ENCODE data around the gene MYO1B.

Gene MYO1B

GRCh38 chr2:191369034-191369433 lies 123.8 kb downstream of the MYO1B start:
- DNase-seq, result no peak

DNA sequence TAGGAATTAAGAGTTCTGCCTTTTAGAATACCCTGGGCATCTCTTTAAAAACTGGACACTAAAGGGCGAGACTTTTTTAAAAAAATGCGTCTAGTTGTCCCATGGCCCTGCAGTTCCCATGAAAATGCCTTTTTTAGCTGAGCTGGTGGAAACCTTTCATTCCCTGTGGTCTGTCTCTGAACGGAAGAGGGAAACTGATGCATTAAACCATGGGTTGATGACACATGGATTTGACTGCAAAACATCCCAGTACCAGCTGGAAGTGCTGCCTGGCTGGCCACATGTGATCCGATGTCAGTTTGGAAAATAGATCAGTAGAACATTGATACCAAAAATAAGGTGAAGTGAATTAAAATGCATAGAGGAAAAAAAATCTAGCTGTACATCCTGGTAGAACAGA lies 129.2 kb downstream of the MYO1B start:
- no peak for DNase-seq

- DNase-seq, result no peak
Observed at GRCh38 chr2:191374939-191375338, 129.7 kb downstream of the MYO1B start.

DNA sequence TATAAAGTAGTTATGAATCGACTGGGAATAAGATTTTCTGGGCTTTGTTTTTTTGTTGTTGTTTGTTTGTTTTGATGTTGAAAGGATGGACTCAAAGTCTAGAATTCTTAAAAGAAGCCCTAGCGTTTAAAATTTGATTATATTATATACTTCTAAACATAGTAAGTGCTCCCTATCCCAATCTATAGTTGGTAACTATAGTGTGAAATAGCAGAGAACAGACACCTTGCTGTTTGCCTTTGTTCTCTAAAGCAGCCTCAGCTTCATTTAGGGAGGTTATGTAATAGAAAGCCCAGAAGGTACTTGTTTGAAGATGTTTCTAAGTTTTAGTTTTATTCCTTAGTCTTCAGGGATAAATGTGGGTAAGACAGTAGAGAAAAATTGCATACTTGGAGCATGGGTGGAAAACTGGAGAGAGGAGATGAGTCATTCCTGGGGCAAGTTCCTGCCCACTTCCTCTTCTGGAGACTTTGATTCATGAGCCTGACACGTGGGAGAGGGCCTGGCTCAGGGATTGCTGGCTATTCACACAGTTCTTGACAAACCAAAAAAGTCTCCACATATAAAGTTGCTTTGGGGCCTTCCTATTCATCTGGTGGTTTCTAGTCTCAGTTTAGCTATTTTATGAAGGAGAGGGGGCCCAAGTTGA lies 131.9 kb downstream of the MYO1B start:
- DNase-seq, result peak; percentile 28

- DNase-seq, result no peak
Observed at GRCh38 chr2:191379375-191379774, 134.2 kb downstream of the MYO1B start.

- DNase-seq, result peak; percentile 26
Observed at GRCh38 chr2:191382801-191383200, 137.6 kb downstream of the MYO1B start.

GRCh38 chr2:191383486-191383885 lies 138.3 kb downstream of the MYO1B start:
- DNase-seq, result no peak

GRCh38 chr2:191384829-191385228 lies 139.6 kb downstream of the MYO1B start:
- DNase-seq, result no peak

DNA sequence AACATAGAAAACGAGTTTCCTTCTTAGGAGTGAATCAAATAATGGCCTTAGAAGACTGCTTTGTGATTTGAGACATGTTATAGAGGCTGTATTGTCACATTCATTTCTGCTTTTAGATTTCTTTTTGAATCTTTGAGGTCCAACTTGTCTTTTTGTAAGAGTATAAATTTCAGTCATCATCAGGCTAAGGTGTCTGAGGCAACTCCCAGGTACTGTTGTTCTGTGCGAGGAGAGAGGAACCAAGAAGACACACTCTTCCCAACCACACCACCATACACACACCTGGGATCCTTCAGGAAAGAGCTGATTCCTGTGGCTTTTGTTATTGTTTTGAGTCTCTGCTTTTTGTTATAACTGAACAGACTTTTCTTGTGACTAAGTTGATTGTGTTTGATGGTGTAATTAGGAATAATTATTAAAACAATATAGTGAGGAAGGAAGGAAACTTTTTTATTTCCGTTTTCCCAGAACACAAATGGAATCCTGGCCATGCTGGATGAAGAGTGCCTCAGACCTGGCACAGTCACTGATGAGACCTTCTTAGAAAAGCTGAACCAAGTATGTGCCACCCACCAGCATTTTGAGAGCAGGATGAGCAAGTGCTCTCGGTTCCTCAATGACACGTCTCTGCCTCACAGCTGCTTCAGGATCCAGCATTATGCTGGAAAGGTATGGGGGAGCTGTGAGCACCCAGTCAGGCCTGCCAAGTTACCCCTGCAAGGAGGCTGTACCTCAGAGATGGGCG lies 140.4 kb downstream of the MYO1B start:
- no peak for DNase-seq

DNA sequence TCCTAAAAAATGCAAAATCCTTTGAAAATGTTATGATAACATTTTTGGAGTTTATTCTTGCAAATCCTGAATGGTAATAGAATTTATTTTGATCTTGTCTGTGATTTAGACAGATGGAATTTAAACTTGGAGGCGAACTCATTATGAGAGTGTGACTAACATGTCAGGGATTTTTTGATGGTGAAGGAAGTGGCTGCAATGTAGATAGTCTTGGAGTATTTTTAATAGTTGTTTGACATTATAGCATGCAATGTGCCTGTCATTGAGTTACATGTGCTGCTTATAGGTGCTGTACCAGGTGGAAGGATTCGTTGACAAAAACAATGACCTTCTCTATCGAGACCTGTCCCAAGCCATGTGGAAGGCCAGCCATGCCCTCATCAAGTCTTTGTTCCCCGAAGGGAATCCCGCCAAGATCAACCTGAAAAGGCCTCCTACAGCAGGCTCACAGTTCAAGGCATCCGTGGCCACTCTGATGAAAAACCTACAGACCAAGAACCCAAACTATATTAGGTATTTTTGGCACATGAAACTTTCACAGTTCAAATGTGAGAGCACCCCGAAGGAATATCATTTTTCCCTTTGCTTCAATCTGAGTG lies 141.8 kb downstream of the MYO1B start:
- DNase-seq, result no peak

DNA sequence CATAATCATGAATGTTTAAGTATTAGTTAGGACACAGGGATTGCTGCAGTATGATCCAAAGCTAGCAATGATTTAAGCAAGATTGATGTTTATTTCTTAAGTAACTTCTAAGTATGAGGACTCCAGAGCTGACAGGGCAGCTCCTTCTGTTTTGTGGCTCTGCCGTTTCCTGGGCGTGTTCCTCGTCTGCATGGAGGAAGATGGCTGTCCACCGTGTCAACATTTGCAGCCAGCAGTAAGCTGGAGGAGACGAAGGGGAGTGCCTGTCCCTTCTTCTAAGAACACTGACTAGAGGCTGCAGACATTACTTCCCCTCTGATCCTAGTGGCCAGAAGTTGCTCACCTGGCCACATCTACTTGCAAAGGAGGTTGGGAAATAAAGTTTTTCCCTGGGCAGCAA lies 144.1 kb downstream of the MYO1B start:
- no peak for DNase-seq

DNA sequence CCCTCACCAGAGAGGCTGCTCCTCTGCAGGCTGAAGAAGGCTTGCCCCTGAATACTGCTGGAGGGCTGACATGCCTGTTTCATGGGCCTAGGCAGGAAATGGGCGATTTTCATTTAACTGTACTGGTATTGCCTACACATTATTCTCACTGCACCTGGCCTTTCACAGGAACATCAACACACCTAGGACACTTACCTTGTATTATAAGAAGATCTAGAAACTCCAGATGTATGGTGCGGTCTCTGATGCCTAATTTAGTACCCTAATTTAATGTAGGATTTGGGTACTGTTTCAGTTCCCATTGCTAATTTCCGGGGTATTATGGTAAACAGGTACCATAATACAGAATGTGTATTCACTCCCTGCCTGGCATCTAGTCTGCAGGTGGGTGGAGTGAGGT lies 146.0 kb downstream of the MYO1B start:
- no peak for DNase-seq

DNA sequence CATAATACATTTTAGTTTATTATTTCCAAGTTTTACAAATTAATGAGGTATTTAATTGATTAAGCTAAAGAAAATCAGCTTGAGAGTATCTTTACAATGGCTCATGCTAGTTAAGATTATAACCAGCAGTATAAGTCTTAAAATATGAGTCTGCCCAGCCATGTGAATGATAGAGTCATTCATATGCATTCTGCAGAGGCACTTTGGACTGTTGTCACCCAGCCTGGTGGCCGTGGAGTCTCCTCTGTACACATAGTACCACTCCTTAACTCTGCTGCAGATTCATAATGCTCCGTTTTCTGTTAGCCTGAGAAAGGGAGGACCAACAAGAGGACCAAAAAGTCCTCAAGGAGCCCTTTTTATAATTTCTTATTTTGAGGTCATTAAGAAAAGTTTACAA lies 148.8 kb downstream of the MYO1B start:
- DNase-seq, result no peak

DNA sequence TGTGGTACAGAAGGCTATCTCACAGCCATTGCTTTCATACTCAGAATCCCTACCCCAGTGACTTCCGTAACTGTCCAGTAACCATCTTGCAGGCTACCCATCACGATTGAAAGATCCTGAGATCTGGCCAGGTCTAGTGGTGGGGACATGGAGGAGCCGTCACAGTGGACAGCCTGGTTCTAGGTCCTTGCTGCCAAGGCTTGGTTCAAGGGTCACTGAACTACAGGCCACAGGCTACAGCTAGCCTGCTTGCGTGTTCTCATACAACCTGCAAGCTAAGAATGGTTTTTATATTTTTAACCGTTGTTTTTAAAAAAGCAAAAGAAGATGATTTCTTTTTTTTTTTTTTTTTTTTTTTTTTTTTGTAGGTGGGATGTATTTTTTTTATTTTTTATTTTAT lies 151.6 kb downstream of the MYO1B start:
- DNase-seq, result no peak

GRCh38 chr2:191399601-191400000 lies 154.4 kb downstream of the MYO1B start:
- DNase-seq, result no peak

DNA sequence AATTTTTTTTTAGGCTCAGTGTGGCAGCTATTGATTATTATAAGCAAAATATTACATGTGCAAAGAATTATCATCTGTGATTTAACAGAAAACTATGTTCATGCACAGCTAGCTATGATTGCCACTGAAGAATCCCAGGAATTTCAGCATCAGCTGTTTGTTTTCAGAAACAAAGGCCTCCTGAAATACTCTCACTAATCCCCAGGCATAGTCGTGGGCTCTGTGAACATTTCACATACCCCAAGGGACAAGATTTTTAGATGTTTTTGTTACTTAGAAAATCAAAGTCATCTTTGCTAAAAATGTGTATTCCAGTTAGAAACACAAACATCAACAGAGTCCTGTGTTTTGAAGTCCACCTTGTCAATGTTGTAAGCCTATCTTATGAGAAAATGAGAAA lies 156.1 kb downstream of the MYO1B start:
- DNase-seq, result no peak

- no peak for DNase-seq
Observed at GRCh38 chr2:191402966-191403565, 157.9 kb downstream of the MYO1B start.

DNA sequence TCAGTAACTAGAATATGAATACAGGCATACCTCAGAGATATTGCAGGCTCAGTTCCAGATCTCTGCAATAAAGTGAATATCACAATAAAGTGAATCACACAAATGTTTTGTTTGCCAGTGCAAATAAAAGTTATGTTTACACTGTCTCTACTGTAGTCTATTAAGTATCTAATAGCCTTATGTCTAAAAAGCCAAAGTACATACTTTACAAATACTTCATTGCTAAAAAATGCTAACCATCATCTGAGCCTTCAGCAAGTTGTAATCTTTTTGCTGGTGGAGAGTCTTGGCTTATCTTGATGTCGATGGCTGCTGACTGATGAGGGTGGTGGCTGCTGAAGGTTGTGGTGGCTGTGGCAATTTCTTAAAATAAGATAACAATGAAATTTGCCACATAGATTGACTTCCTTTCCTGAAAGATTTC lies 159.4 kb downstream of the MYO1B start:
- DNase-seq, result no peak

- no peak for DNase-seq
Observed at GRCh38 chr2:191405546-191405945, 160.3 kb downstream of the MYO1B start.

DNA sequence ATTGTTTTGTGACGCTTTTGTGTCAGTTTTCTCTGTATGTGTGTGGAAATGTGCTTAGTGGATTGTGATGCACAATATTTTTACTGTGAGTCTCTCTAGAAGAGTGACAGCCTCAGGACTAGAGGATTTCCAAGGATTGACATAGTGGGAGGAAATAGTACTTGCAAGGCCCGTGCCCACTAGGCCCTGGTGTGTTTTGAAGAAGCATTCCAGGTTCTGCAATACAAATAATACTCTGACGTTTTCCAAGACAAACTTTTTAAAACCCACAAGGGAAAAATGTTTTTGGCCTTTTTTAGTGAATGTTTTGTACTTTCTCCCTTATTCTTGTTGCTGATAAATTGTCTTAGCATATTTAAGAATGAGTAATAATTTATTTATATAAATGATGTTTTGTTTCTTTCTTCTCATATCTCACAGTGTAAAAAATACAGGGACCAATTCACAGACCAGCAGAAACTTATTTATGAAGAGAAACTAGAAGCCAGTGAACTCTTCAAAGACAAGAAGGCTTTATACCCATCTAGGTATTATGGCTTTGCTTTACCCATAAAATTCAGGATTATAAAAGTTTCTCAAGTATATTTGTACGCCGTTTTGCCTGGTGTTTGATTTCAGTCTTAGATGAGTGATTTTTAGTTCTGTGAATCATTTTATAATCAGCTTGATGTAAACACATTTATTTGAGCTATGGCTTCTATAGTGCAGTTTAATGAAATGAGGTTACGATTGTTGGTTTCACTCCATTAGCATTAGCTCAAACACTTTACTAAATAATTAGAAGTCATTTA lies 165.6 kb downstream of the MYO1B start:
- no peak for DNase-seq

- DNase-seq, result no peak
Observed at GRCh38 chr2:191411472-191411871, 166.3 kb downstream of the MYO1B start.

- DNase-seq, result no peak
Observed at GRCh38 chr2:191412353-191412752, 167.1 kb downstream of the MYO1B start.

DNA sequence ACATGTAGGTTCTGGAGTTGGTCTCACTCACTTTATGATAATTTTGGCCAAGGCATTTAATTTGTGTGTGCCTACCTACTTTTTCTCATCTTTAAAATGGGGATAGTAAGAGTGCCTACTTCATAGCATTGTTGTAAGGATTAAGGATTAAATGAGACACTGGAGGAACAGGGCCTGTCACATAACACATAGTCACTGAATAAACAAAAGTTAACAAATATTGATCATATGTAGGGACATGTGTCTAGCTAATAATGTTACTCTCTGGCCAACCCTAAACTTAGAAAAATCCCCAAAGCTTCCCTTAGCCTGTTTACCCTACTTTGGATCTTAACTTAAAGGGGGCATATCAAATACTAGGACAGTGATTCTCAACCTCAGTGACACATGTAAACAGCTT lies 169.9 kb downstream of the MYO1B start:
- DNase-seq, result no peak

Measured in NCI-H2227 treated with DMSO at 0.1 percent for 48 hours (cell line).